ENCODE measurements around the gene LEMD3.

The LEMD3 gene

DNA sequence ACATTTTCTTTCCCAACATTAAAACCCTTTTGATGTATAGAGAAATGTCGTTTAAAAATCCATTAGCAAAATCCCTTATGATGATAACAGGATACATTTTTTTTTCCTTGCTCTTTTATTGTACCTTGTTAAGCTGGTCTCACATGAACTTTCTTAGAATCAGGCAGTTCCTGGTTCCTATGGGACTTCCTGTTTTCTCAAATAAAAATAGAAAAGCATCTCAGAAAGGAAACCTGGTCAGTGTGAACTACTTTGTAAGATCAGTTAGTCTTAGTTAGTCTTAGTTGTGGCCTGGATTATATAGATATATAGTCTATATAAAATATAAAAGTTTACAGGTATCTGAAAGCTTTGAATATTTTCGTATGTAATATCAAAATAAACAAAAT lies 40.3 kb downstream of the LEMD3 start (continued):
- TF ChIP-seq ZBTB17 (tag by site-specific recombination; IDR thresholded peaks at IDR 0.05) = no peak
- no peak for TF ChIP-seq ZNF629 (tag by site-specific recombination; IDR thresholded peaks at IDR 0.05)
- TF ChIP-seq ZNF777 (tag by site-specific recombination; IDR thresholded peaks at IDR 0.05; ENCODE audit: borderline replicate concordance) = no peak
- no peak for TF ChIP-seq BCL11B (tag by site-specific recombination; IDR thresholded peaks at IDR 0.05; ENCODE audit: low read depth)
- TF ChIP-seq ZNF433 (tag by site-specific recombination; IDR thresholded peaks at IDR 0.05; ENCODE audit: low read depth) = no peak

DNA sequence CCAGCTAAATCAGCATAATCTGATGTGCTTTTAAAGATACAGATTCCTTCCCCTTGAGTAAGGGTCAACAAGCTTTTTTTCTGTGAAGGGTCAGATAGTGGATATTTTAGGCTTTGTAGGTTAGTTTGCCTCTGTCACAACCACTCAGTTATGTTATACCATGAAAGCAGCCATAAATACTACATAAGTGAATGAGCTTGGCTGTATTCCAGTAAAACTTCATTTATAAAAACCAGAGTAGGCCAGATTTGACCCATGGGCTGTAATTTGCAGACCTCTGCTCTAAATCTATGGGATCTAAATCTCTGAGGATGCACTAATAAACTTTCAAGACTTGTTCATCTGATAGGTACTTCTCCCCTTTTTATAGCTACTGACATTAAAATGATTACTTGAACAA lies 47.7 kb downstream of the LEMD3 start:
- ChIA-PET POLR2A (interaction anchor here (1.2 kb wide), 1 partner anchor 48 kb away, joined by 7 read pairs; the partner anchor contains the start of gene LEMD3), CTCF (interaction anchor here (0.6 to 1.6 kb wide), 3 partner anchors 13 to 48 kb away, joined by 3 to 4 read pairs (median 4); partner anchors contain the start of gene LEMD3)
- Histone ChIP-seq H3K36me3 (ENCODE audit: control insufficient read depth in 2 of 2, insufficient read depth in 1 of 2, low read length in 2 of 2) (peaks cover 23 to 37% of the 10 kb centered on the region in 2 experiments), H3K9me3 (ENCODE audit: control insufficient read depth, insufficient read depth, low read depth, low read length) (no peaks in the 10 kb centered on the region), H3K4me1 (ENCODE audit: control insufficient read depth, insufficient read depth, low read length) (peaks cover 21% of the 10 kb centered on the region), H3K27ac (ENCODE audit: extremely low read depth, low read depth, low read length) (no peak overlapping the region), H3K4me3 (ENCODE audit: low read depth, low read length) (no peak overlapping the region)
- TF ChIP-seq ZNF621 (tag by site-specific recombination; IDR thresholded peaks at IDR 0.05) (no peak), ZNF133 (tag by site-specific recombination; IDR thresholded peaks at IDR 0.05) (no peak), ZBTB20 (tag by site-specific recombination; IDR thresholded peaks at IDR 0.05) (peak; percentile 37; the same call in 1 of the 2 replicates), ZNF354C (tag by site-specific recombination; IDR thresholded peaks at IDR 0.05; ENCODE audit: borderline replicate concordance, low read depth) (no peak), ZNF610 (tag by site-specific recombination; IDR thresholded peaks at IDR 0.05; ENCODE audit: borderline replicate concordance) (peak; percentile 27; the same call in 1 of the 2 replicates), FEZF1 (tag by site-specific recombination; IDR thresholded peaks at IDR 0.05) (peak; percentile 26; the same call in 1 of the 2 replicates), ZNF521 (tag by site-specific recombination; IDR thresholded peaks at IDR 0.05) (no peak), ZNF843 (tag by site-specific recombination; IDR thresholded peaks at IDR 0.05) (no peak; the same call in 1 of the 2 replicates), ZNF211 (tag by site-specific recombination; IDR thresholded peaks at IDR 0.05; ENCODE audit: low read depth) (no peak)
- TF ChIP-seq, protein P1, sequence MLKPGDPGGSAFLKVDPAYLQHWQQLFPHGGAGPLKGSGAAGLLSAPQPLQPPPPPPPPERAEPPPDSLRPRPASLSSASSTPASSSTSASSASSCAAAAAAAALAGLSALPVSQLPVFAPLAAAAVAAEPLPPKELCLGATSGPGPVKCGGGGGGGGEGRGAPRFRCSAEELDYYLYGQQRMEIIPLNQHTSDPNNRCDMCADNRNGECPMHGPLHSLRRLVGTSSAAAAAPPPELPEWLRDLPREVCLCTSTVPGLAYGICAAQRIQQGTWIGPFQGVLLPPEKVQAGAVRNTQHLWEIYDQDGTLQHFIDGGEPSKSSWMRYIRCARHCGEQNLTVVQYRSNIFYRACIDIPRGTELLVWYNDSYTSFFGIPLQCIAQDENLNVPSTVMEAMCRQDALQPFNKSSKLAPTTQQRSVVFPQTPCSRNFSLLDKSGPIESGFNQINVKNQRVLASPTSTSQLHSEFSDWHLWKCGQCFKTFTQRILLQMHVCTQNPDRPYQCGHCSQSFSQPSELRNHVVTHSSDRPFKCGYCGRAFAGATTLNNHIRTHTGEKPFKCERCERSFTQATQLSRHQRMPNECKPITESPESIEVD (tag by site-specific recombination; IDR thresholded peaks at IDR 0.05) = peak; percentile 62
- TF ChIP-seq, protein P2, sequence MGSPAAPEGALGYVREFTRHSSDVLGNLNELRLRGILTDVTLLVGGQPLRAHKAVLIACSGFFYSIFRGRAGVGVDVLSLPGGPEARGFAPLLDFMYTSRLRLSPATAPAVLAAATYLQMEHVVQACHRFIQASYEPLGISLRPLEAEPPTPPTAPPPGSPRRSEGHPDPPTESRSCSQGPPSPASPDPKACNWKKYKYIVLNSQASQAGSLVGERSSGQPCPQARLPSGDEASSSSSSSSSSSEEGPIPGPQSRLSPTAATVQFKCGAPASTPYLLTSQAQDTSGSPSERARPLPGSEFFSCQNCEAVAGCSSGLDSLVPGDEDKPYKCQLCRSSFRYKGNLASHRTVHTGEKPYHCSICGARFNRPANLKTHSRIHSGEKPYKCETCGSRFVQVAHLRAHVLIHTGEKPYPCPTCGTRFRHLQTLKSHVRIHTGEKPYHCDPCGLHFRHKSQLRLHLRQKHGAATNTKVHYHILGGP (tag by site-specific recombination; IDR thresholded peaks at IDR 0.05) = no peak
- TF ChIP-seq, protein P3, sequence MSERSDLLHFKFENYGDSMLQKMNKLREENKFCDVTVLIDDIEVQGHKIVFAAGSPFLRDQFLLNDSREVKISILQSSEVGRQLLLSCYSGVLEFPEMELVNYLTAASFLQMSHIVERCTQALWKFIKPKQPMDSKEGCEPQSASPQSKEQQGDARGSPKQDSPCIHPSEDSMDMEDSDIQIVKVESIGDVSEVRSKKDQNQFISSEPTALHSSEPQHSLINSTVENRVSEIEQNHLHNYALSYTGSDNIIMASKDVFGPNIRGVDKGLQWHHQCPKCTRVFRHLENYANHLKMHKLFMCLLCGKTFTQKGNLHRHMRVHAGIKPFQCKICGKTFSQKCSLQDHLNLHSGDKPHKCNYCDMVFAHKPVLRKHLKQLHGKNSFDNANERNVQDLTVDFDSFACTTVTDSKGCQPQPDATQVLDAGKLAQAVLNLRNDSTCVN (tag by site-specific recombination; optimal IDR thresholded peaks at IDR 0.05) = no peak

DNA sequence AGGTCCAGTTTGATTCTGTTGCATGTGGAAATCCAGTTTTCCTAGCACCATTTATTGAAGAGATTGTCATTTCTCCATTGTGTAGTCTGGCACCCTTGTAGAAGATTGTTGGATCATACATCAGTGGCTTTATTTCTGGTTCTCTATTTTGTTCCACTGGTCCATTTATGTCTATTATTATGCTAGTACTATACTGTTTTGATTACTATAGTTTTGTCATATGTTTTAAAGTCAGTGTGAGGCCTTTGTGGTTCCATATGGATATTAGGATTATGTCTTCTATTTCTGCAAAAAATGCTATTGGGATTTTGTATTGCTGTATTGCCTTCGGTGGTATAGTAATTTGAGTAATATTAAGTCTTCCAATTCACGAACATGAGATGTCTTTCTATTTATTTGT lies 51.4 kb downstream of the LEMD3 start:
- H3K4me3 ChIP-seq (ENCODE audit: low read depth, low read length) = no peak overlapping the region
- TF ChIP-seq ZNF133 (tag by site-specific recombination; IDR thresholded peaks at IDR 0.05) (no peak), ZNF707 (tag by site-specific recombination; IDR thresholded peaks at IDR 0.05) (no peak)
- TF ChIP-seq, protein P4, sequence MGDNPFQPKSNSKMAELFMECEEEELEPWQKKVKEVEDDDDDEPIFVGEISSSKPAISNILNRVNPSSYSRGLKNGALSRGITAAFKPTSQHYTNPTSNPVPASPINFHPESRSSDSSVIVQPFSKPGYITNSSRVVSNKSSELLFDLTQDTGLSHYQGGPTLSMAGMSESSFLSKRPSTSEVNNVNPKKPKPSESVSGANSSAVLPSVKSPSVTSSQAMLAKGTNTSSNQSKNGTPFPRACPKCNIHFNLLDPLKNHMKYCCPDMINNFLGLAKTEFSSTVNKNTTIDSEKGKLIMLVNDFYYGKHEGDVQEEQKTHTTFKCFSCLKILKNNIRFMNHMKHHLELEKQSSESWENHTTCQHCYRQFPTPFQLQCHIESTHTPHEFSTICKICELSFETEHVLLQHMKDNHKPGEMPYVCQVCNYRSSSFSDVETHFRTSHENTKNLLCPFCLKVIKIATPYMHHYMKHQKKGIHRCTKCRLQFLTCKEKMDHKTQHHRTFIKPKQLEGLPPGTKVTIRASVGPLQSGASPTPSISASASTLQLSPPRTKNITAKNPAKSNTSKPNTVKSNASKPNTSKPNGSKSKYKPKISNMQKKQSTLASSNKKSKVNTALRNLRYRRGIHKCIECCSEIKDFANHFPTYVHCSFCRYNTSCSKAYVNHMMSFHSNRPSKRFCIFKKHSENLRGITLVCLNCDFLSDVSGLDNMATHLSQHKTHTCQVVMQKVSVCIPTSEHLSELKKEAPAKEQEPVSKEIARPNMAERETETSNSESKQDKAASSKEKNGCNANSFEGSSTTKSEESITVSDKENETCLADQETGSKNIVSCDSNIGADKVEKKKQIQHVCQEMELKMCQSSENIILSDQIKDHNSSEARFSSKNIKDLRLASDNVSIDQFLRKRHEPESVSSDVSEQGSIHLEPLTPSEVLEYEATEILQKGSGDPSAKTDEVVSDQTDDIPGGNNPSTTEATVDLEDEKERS (tag by site-specific recombination; IDR thresholded peaks at IDR 0.05) = peak; percentile 69; the same call in 1 of the 2 replicates

More for the DNA sequence above, 51.4 kb downstream of the LEMD3 start:
- H3K9me3 ChIP-seq (ENCODE audit: control insufficient read depth, insufficient read depth, low read depth, low read length) = no peaks in the 10 kb centered on the region
- no peak overlapping the region for H3K27ac ChIP-seq (ENCODE audit: extremely low read depth, low read depth, low read length)
- H3K4me1 ChIP-seq (ENCODE audit: control insufficient read depth, insufficient read depth, low read length) = peaks cover 16% of the 10 kb centered on the region
- H3K36me3 ChIP-seq (ENCODE audit: control insufficient read depth in 2 of 2, insufficient read depth in 1 of 2, low read length in 2 of 2) = peaks cover 25 to 48% of the 10 kb centered on the region in 2 experiments
- POLR2A ChIA-PET = no interaction called here
- CTCF ChIA-PET = no interaction called here

Data from HEK293 (cell line).